ENCODE measurements around the gene SNRPA. TPM values are rescaled to one million over a fixed set of nuclear protein-coding genes. Genes with fewer than 3 reads are reported as not detected.

SNRPA gene
- polyA plus RNA-seq, 1 donor (not counting 4 experiments of a cell fraction or from before 2014, with no cell fraction given): 93.4 TPM

DNA sequence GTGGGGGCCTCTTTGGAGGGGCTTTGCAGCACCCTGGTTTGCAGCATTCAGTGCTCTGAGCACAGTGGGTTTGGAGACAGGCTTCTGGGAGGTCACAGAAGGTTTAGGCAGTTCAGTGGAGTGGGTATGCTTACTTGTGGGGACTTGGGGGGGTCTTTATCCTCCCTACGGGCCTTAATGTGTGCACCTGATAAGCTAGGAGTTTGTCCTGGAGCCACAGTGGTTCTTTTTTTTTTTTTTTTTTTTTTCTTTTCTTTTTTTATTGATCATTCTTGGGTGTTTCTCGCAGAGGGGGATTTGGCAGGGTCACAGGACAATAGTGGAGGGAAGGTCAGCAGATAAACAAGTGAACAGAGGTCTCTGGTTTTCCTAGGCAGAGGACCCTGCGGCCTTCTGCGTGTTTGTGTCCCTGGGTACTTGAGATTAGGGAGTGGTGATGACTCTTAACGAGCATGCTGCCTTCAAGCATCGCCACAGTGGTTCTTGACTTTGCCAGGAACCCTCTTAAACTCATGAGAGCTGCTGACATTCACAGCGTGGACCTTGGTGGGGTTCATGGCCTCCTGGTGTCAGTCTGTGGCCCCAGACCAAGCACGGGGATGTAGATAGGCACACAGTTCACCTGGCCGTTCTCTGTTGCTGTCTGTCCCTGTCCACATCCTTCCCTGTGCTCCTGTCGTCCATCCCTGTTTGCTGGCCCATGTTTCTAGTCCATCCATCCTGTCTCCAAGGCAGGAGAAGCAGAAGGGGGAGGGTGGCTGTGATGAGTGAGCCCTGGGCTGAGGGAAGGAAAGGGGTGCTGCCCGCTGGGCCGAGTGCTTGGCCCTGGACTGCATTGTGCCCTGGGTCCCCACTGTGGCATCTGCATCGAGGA lies 50.7 kb downstream of the SNRPA start:
- Histone ChIP-seq H2AFZ (ENCODE audit: control insufficient read depth, low read length) (no peak overlapping the region), H3K4me3 (ENCODE audit: control insufficient read depth in 2 of 3, extremely low read depth in 1 of 3, insufficient read depth in 2 of 3, low read depth in 1 of 3, low read length in 3 of 3) (peak overlapping the region in 2 of 3 experiments; percentile 9 to 19), H3K9ac (ENCODE audit: control insufficient read depth, extremely low read depth, insufficient read depth, low read length) (peak overlapping the region; percentile 28), H3K4me2 (ENCODE audit: control insufficient read depth, extremely low read depth, insufficient read depth, low read depth, low read length) (peak overlapping the region; percentile 69), H3K36me3 (ENCODE audit: control insufficient read depth in 2 of 2, extremely low read depth in 1 of 2, insufficient read depth in 2 of 2, low read length in 2 of 2) (peaks cover 30 to 44% of the 10 kb centered on the region in 2 experiments), H3K79me2 (ENCODE audit: control insufficient read depth, insufficient read depth, low read length) (peaks cover 71% of the 10 kb centered on the region), H3K27me3 (ENCODE audit: control insufficient read depth, extremely low read depth, insufficient read depth, low read length) (no peaks in the 10 kb centered on the region), H3K27ac (ENCODE audit: control insufficient read depth, insufficient read depth, low read length) (no peak overlapping the region), H3K9me1 (ENCODE audit: control insufficient read depth, extremely low read depth, insufficient read depth, low read length) (peaks cover 10% of the 10 kb centered on the region), H4K20me1 (ENCODE audit: control insufficient read depth, extremely low read depth, insufficient read depth, low read length) (peaks cover 38% of the 10 kb centered on the region), H3K4me1 (ENCODE audit: control insufficient read depth, extremely low read depth, insufficient read depth, low read length) (peaks cover 62% of the 10 kb centered on the region), H3K9me3 (ENCODE audit: control insufficient read depth, low read depth, low read length) (no peaks in the 10 kb centered on the region)
- DNase-seq (ENCODE audit: low read depth, low spot score): no peak
- dilution Hi-C loops (cut with MboI; ENCODE audit: extremely low pct_ligation_motif_present, low sequenced_read_pairs): no loop called here
- TF ChIP-seq EZH2 (IDR thresholded peaks at IDR 0.05; ENCODE audit: low read length) (no peak), CTCF (optimal IDR thresholded peaks at IDR 0.05 in 1 of 3, IDR thresholded peaks at IDR 0.05 in 1 of 3, conservative IDR thresholded peaks at IDR 0.05 in 1 of 3; ENCODE audit: extremely low read depth in 1 of 3, insufficient read depth in 2 of 3, low read length in 3 of 3) (no peak)
- no peak for FAIRE-seq

DNA sequence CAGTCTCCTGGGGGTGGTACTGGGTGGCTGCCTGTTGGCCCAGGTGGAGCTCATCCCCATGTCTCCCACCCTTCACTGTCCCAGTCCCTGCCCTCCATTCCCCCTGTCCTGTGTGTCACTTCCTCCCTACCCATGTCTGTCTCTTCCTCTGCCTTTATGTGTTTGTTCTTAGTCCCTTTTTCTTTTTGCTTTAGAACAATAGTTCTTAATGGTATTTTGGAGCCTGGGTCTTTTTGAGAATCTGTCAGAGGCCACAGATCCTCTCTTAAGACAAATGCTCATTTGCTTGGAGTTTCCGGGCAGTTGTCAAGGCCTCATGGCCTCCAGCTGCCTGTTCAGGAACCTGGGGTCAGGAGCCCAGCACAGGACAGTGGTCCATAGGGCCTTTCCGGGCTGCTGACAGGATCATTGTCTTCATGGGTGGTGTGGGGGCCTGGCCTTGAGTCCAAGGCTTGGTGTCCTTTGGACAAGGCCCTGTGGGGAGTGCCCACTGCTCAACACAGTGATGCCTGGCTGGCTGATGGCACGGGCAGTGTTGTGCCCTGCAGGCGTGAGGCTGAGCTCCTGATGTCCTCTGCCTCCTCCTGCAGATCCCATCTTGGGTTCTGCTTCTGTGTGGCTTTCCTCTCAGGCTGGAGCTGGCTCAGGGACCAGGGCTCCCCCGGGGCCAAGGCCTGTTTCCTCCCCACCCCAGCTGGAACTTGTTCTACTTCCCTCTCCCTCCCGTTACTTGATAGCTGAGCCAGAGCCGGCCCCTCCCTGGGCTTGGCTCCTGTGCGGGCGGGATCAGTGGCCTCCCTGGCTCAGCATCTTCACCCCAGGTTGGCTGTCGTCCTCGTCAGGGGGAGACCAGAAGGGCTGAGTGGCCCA lies 51.5 kb downstream of the SNRPA start:
- Histone ChIP-seq H3K4me1 (ENCODE audit: control insufficient read depth, extremely low read depth, insufficient read depth, low read length) (peaks cover 63% of the 10 kb centered on the region), H3K27ac (ENCODE audit: control insufficient read depth, insufficient read depth, low read length) (peak overlapping the region; percentile 3), H3K27me3 (ENCODE audit: control insufficient read depth, extremely low read depth, insufficient read depth, low read length) (no peaks in the 10 kb centered on the region), H4K20me1 (ENCODE audit: control insufficient read depth, extremely low read depth, insufficient read depth, low read length) (peaks cover 42% of the 10 kb centered on the region), H3K4me3 (ENCODE audit: control insufficient read depth in 2 of 3, extremely low read depth in 1 of 3, insufficient read depth in 2 of 3, low read depth in 1 of 3, low read length in 3 of 3) (no peak overlapping the region), H3K4me2 (ENCODE audit: control insufficient read depth, extremely low read depth, insufficient read depth, low read depth, low read length) (peak overlapping the region; percentile 69), H3K79me2 (ENCODE audit: control insufficient read depth, insufficient read depth, low read length) (peaks cover 73% of the 10 kb centered on the region), H3K36me3 (ENCODE audit: control insufficient read depth in 2 of 2, extremely low read depth in 1 of 2, insufficient read depth in 2 of 2, low read length in 2 of 2) (peaks cover 34 to 50% of the 10 kb centered on the region in 2 experiments), H3K9me1 (ENCODE audit: control insufficient read depth, extremely low read depth, insufficient read depth, low read length) (peaks cover 10% of the 10 kb centered on the region), H3K9me3 (ENCODE audit: control insufficient read depth, low read depth, low read length) (no peaks in the 10 kb centered on the region), H3K9ac (ENCODE audit: control insufficient read depth, extremely low read depth, insufficient read depth, low read length) (peak overlapping the region; percentile 28), H2AFZ (ENCODE audit: control insufficient read depth, low read length) (no peak overlapping the region)
- dilution Hi-C loops (cut with MboI; ENCODE audit: extremely low pct_ligation_motif_present, low sequenced_read_pairs): no loop called here
- DNase-seq (ENCODE audit: low read depth, low spot score) (no peak), FAIRE-seq (no peak)
- TF ChIP-seq EZH2 (IDR thresholded peaks at IDR 0.05; ENCODE audit: low read length): no peak
- TF ChIP-seq CTCF (optimal IDR thresholded peaks at IDR 0.05 in 1 of 3, IDR thresholded peaks at IDR 0.05 in 1 of 3, conservative IDR thresholded peaks at IDR 0.05 in 1 of 3; ENCODE audit: extremely low read depth in 1 of 3, insufficient read depth in 2 of 3, low read length in 3 of 3): no peak

All from keratinocyte (primary cell).